GM12891 (cell line): ENCODE measurements around the gene CGB2.
"Not testable (repeated sequence)": the region's sequence is repeated elsewhere in the genome, so short reads cannot be mapped to it uniquely, and the experiment has no call there.

Experiments used
- PAX5 ChIP-seq: IDR thresholded peaks from 2 replicates; pipeline ENCODE4 v1.6.1; 2011; ENCODE audit warnings: low read length, moderate library complexity, mild to moderate bottlenecking; ENCODE audit not compliant: insufficient read depth, severe bottlenecking
- POLR2A ChIP-seq: IDR thresholded peaks from 2 replicates; pipeline ENCODE4 v1.6.1; 2011; ENCODE audit warnings: low read depth, low read length, control low read depth
- POLR2AphosphoS5 ChIP-seq: IDR thresholded peaks from 2 replicates; pipeline ENCODE4 v1.6.1; 2011; ENCODE audit warnings: low read depth, low read length, control low read depth
- SPI1 ChIP-seq: IDR thresholded peaks from 2 replicates; pipeline ENCODE4 v1.6.1; 2011; ENCODE audit warnings: low read depth, low read length, control low read depth

DNA sequence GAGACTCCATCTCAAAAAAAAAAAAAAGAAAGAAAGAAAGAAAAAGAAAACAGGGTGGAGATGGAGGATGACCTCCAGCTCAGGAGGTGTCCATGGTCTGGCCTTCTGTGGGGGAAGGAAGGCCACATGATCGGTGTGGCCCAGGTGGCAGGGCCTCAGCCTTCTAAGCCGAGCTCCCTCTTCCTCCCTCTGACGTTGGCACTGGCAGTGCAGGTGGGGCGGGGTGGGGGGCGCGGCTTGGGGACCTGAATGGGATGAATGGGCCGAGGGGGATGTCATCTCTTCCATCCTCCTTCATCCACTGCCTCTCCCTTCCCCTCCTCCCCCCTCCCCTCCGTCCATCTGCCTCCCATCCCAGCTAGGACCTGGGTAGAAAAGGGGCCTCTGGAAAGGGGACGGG is 8.0 kb downstream of the CGB2 start:
- not testable (repeated sequence) for TF ChIP-seq POLR2AphosphoS5, POLR2A, SPI1, PAX5
